OCI-LY7 (cell line): ENCODE results near the gene SOBP.

Experiments
- CTCF ChIP-seq: fragments of 200-600 bp; sonication (generic); conservative IDR thresholded peaks from 2 replicates; pipeline ENCODE4 v1.5.1; 2014; ENCODE audit warnings: mild to moderate bottlenecking, antibody characterized with exemption, low read length, moderate library complexity, mixed read lengths
- EZH2phosphoT487 ChIP-seq: fragments of 200-600 bp; sonication (generic); IDR thresholded peaks from 2 replicates; pipeline ENCODE4 v1.6.1; 2018; ENCODE audit warnings: low read depth, borderline replicate concordance, mild to moderate bottlenecking, mixed run types, antibody characterized with exemption, low read length, moderate library complexity, mixed read lengths

DNA sequence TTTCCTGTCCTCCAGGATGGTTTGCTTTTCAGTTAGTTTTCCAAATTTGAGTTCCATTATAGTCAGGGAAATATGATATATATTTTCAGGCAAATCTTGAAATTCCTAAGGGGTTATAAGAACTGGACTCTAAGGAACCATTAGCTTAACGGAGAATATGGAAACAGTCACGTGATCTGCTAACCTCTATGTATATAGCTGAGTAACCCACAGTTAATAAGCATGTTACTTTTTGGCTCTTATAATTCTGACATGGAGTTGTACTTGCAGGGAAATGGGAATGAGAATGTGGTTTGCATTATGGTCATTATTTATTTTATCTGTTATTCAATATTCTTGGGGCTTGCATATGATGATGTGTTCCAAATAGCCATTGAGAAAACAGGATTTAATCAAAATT lies 23.3 kb downstream of the SOBP start:
- TF ChIP-seq EZH2phosphoT487 (no peak), CTCF (no peak)
